A673 (cell line): ENCODE results near the gene HMGB1. TPM values are rescaled to one million over a fixed set of nuclear protein-coding genes. Genes with fewer than 3 reads are reported as not detected.
A peak's percentile ranks its signal among the peaks of the same experiment; 100 is the strongest.

Experiments used
- BruUV-seq: library from RNA; stranded (reverse); fragments of 400-500 nt; replicated peaks from 2 replicates; lab custom pipeline; 2021; lab: Mats Ljungman, UMichigan
- CTCF ChIA-PET: fragments of 300-600 bp; sonication (Branson Sonifier 250); formaldehyde crosslinking; loops from one replicate; lab custom pipeline; 2022; ENCODE audit warnings: antibody characterized with exemption; lab: Charles Lee
- POLR2A ChIA-PET: fragments of 300-600 bp; sonication (Branson Sonifier 250); formaldehyde crosslinking; loops from one replicate; lab custom pipeline; 2022; ENCODE audit warnings: antibody characterized with exemption; ENCODE audit not compliant: low non-redundant PET; lab: Charles Lee
- DNase-seq: peaks from one replicate; pipeline ENCODE4 v3.0.0-alpha.2; 2015; ENCODE audit warnings: low spot score
- H3K27ac ChIP-seq: fragments of 200-600 bp; sonication (generic); 2 replicates; pipeline ENCODE4 v1.5.1; 2016; ENCODE audit warnings: mixed run types, low read depth, mild to moderate bottlenecking, mixed read lengths, antibody characterized with exemption, low read length; ENCODE audit not compliant: poor library complexity, severe bottlenecking
- H3K27me3 ChIP-seq: fragments of 200-600 bp; sonication (generic); replicated peaks from 2 replicates; pipeline ENCODE4 v1.6.1; 2017; ENCODE audit warnings: mixed run types, low read depth, mild to moderate bottlenecking, mixed read lengths, antibody characterized with exemption, low read length; ENCODE audit not compliant: insufficient read depth, poor library complexity
- H3K36me3 ChIP-seq: fragments of 200-600 bp; sonication (generic); 2 replicates; pipeline ENCODE4 v1.6.1; 2016; ENCODE audit warnings: mixed run types, mild to moderate bottlenecking, mixed read lengths, antibody characterized with exemption, low read length; ENCODE audit not compliant: insufficient read depth, poor library complexity, severe bottlenecking
- H3K4me1 ChIP-seq: fragments of 200-600 bp; sonication (generic); 2 replicates; pipeline ENCODE4 v1.6.1; 2017; ENCODE audit warnings: mixed run types, mild to moderate bottlenecking, mixed read lengths, antibody characterized with exemption, low read length; ENCODE audit not compliant: insufficient read depth, poor library complexity, severe bottlenecking
- H3K4me3 ChIP-seq: fragments of 200-600 bp; sonication (generic); 2 replicates; pipeline ENCODE4 v1.5.1; 2016; ENCODE audit warnings: low read depth, mixed run types, mild to moderate bottlenecking, mixed read lengths, low read length; ENCODE audit not compliant: poor library complexity, severe bottlenecking
- H3K9me3 ChIP-seq: fragments of 200-600 bp; sonication (generic); 2 replicates; pipeline ENCODE4 v1.6.1; 2016; ENCODE audit warnings: mixed run types, low read depth, mild to moderate bottlenecking, mixed read lengths, antibody characterized with exemption, low read length; ENCODE audit not compliant: poor library complexity, severe bottlenecking
- CTCF ChIP-seq: fragments of 300-800, 200-600 bp; sonication (generic); conservative IDR thresholded peaks from 2 replicates; pipeline ENCODE4 v1.5.1; 2017; ENCODE audit warnings: low read depth, mild to moderate bottlenecking, antibody characterized with exemption, low read length, moderate library complexity, mixed read lengths
- EZH2 ChIP-seq: fragments of 200-600 bp; sonication (generic); IDR thresholded peaks from 2 replicates; pipeline ENCODE4 v1.6.1; 2017; ENCODE audit warnings: borderline replicate concordance, low read depth, mild to moderate bottlenecking, mixed read lengths, antibody characterized with exemption, low read length; ENCODE audit not compliant: poor library complexity, severe bottlenecking
- intact Hi-C: fragments of 100-400 bp; cut with micrococcal nuclease; formaldehyde crosslinking; loops from one replicate; pipeline ENCODE4 v1.10.0; 2022; ENCODE audit not compliant: unreplicated experiment
- total RNA-seq: library from RNA; stranded (reverse); gene quantifications from 2 replicates; pipeline ENCODE4 v1.2.3, GENCODE V29; 2021

Gene HMGB1
- total RNA-seq, 1 experiment from 2014 or later = 1,602 TPM

- H3K36me3 ChIP-seq = no peaks in the 10 kb centered on the region
- TF ChIP-seq CTCF (no peak), EZH2 (no peak)
- no peak overlapping the region for H3K4me3 ChIP-seq
- ChIA-PET POLR2A (no interaction called here), CTCF (no interaction called here)
- intact Hi-C loops = loop anchor here (5.0 kb wide), 1 partner anchor 276 kb away; no protein-coding TSS in a partner anchor
- peak overlapping the region; percentile 97 for H3K27ac ChIP-seq
- no peak for DNase-seq
- BruUV-seq = no TSS peak
- no peaks in the 10 kb centered on the region for H3K9me3 ChIP-seq
- no peaks in the 10 kb centered on the region for H3K27me3 ChIP-seq
- H3K4me1 ChIP-seq = peaks cover 67% of the 10 kb centered on the region
Measured at GRCh38 chr13:30408319-30409101, 57.2 kb downstream of the HMGB1 start.

- CTCF ChIA-PET = interaction anchor here (1.6 kb wide), 1 partner anchor 274 kb away, joined by 7 read pairs; no protein-coding TSS in a partner anchor
- TF ChIP-seq CTCF = no peak
- Histone ChIP-seq H3K27me3 (no peaks in the 10 kb centered on the region), H3K9me3 (no peaks in the 10 kb centered on the region), H3K27ac (peak overlapping the region; percentile 69), H3K4me3 (no peak overlapping the region), H3K36me3 (no peaks in the 10 kb centered on the region), H3K4me1 (peaks cover 60% of the 10 kb centered on the region)
- no peak for DNase-seq
- POLR2A ChIA-PET = no interaction called here
- intact Hi-C loops = loop anchor here (5.0 kb wide), 1 partner anchor 275 kb away; no protein-coding TSS in a partner anchor
- BruUV-seq = no TSS peak
Measured at GRCh38 chr13:30406779-30407416, 58.8 kb downstream of the HMGB1 start.

Other genes starting within 250 kb of the HMGB1 start
- gene KATNAL1, start 158.4 kb downstream of the HMGB1 start, total RNA-seq = 63.0 and 66.5 TPM in 2 replicates
- gene UBE2L5, start 43.4 kb downstream of the HMGB1 start, total RNA-seq = 0.21 TPM in 1 of 2 replicates, not detected in the other
- gene USPL1, start 152.0 kb upstream of the HMGB1 start, total RNA-seq = 22.8 and 28.5 TPM in 2 replicates